Liver (tissue), 3 donors: ENCODE measurements around the gene ZC3H11A.

ENCODE experiments used
- CTCF ChIP-seq: fragments of 150-350 bp; IDR thresholded peaks from 2 replicates; pipeline ENCODE4 v1.5.1; 2017; ENCODE audit warnings: improper control_type of control experiment, low read depth, low read length; ENCODE audit not compliant: missing input control
- GABPA ChIP-seq, 2 donors: IDR thresholded peaks in 1 of 2; conservative IDR thresholded peaks in 1 of 2; 2 replicates each; pipeline ENCODE4 v1.6.1; 2016; ENCODE audit warnings: antibody characterized with exemption in 2 of 2, mild to moderate bottlenecking in 1 of 2, moderate library complexity in 1 of 2
- JUND ChIP-seq, 2 donors: IDR thresholded peaks; 2 replicates each; pipeline ENCODE4 v1.6.1; 2016; ENCODE audit warnings: antibody characterized with exemption in 2 of 2
- NR2F2 ChIP-seq: IDR thresholded peaks from 2 replicates; pipeline ENCODE4 v1.6.1; 2016; ENCODE audit warnings: antibody characterized with exemption
- ZBTB33 ChIP-seq: IDR thresholded peaks from 2 replicates; pipeline ENCODE4 v1.6.1; 2016; ENCODE audit warnings: antibody characterized with exemption
- TF ChIP-seq, protein P1 (sequence below): IDR thresholded peaks from 2 replicates; pipeline ENCODE4 v1.6.1; 2016; ENCODE audit warnings: antibody characterized with exemption
- donor health status: healthy.
- donor health status: healthy.

GRCh38 chr1:203835476-203835875 is 40.1 kb downstream of the ZC3H11A start:
- no peak for TF ChIP-seq CTCF
- no peak for TF ChIP-seq ZBTB33
- no peak for TF ChIP-seq JUND (IDR thresholded peaks at IDR 0.05)
- TF ChIP-seq NR2F2: no peak
- TF ChIP-seq, protein P1, sequence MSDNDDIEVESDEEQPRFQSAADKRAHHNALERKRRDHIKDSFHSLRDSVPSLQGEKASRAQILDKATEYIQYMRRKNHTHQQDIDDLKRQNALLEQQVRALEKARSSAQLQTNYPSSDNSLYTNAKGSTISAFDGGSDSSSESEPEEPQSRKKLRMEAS: no peak
- no peak for TF ChIP-seq GABPA (IDR thresholded peaks at IDR 0.05 in 1 of 2, conservative IDR thresholded peaks at IDR 0.05 in 1 of 2)
